GM21381 (cell line): ENCODE data around the gene SPATS2.

Experiments used
- ATAC-seq: cut with Tn5 transposase; IDR thresholded peaks from one replicate; pipeline ENCODE4 v1.9.1; 2021; ENCODE audit warnings: mild to moderate bottlenecking, moderate library complexity; ENCODE audit not compliant: unreplicated experiment

SPATS2 gene

GRCh38 chr12:49538510-49539403 is 171.5 kb downstream of the SPATS2 start, which contains the start of gene KCNH3:
Gene KCNH3 (plus strand): TSS chr12:49539030. CDS start chr12:49539417, 387 bp downstream.
- ATAC-seq, result no peak

GRCh38 chr12:49539406-49540228 is 172.4 kb downstream of the SPATS2 start:
- ATAC-seq, result no peak

GRCh38 chr12:49540229-49541139 is 173.2 kb downstream of the SPATS2 start:
- ATAC-seq, result no peak

GRCh38 chr12:49541140-49541861 is 174.0 kb downstream of the SPATS2 start:
- no peak for ATAC-seq

- ATAC-seq, result no peak
These were observed 174.7 kb downstream of the SPATS2 start for GRCh38 chr12:49541911-49542505.

GRCh38 chr12:49542592-49543160 is 175.4 kb downstream of the SPATS2 start:
- no peak for ATAC-seq

GRCh38 chr12:49543221-49543913 is 176.1 kb downstream of the SPATS2 start:
- no peak for ATAC-seq

GRCh38 chr12:49543914-49544815 is 176.9 kb downstream of the SPATS2 start:
- no peak for ATAC-seq

- no peak for ATAC-seq
These were observed 178.6 kb downstream of the SPATS2 start for GRCh38 chr12:49545815-49546214.

GRCh38 chr12:49546481-49546880 is 179.2 kb downstream of the SPATS2 start:
- ATAC-seq, result no peak

GRCh38 chr12:49547090-49547690 is 179.9 kb downstream of the SPATS2 start:
- no peak for ATAC-seq

GRCh38 chr12:49548481-49548821 is 181.2 kb downstream of the SPATS2 start:
- ATAC-seq, result no peak

- ATAC-seq, result no peak
These were observed 181.8 kb downstream of the SPATS2 start for GRCh38 chr12:49548822-49549648.

GRCh38 chr12:49549735-49550692 is 182.8 kb downstream of the SPATS2 start:
- ATAC-seq, result no peak

GRCh38 chr12:49550693-49551252 is 183.5 kb downstream of the SPATS2 start:
- no peak for ATAC-seq
